Measurements from ENCODE around the gene INAFM2. TPM values are rescaled to one million over a fixed set of nuclear protein-coding genes. Genes with fewer than 3 reads are reported as not detected.

The INAFM2 gene
- total RNA-seq, 1 experiment from 2014 or later = 25.4 TPM

DNA sequence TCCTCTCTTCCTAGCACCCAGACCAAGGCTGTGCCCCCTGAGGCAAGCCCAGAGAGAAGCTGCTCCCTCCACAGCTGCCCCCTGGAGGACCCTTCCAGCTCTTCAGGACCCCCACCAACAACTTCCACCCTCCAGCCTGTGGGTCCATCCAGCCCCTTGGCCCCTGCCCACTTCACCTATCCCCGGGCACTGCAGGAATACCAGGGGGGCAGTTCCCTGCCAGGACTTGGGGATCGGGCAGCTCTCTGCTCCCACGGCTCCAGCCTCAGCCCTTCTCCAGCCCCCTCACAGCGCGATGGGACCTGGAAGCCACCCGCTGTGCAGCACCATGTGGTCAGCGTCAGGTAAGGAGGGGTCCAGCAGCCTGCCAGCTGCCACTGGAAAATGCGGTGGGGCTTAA is 40.1 kb downstream of the INAFM2 start:
- WGBS (ENCODE audit: extremely low coverage, insufficient read length, low lambda C conversion rate) = no CpG with 5 or more reads among the region's 8 CpGs

More for the DNA sequence above, 40.1 kb downstream of the INAFM2 start:
- no peak overlapping the region for H3K4me3 Mint-ChIP-seq
- Histone ChIP-seq H4K91ac (ENCODE audit: insufficient read length, low read depth, low read length) (no peak overlapping the region), H3K79me2 (ENCODE audit: insufficient read depth, low read length) (no peaks in the 10 kb centered on the region), H3K79me1 (ENCODE audit: insufficient read depth, low read depth, low read length, poor library complexity, severe bottlenecking) (no peaks in the 10 kb centered on the region), H3K23ac (ENCODE audit: insufficient read length, low read depth, low read length) (no peak overlapping the region), H2BK120ac (ENCODE audit: low read depth, low read length, poor library complexity, severe bottlenecking) (no peak overlapping the region), H4K8ac (replicated peaks; ENCODE audit: insufficient read length, low read depth, low read length) (no peak overlapping the region), H3K18ac (ENCODE audit: insufficient read length, low read depth, low read length) (no peak overlapping the region), H2AK5ac (ENCODE audit: insufficient read length, low read length) (no peak overlapping the region), H3K4me2 (ENCODE audit: insufficient read depth, insufficient read length, low read length) (no peak overlapping the region), H2BK20ac (ENCODE audit: low read depth, low read length, poor library complexity, severe bottlenecking) (no peak overlapping the region), H2BK5ac (ENCODE audit: insufficient read length, low read length) (no peak overlapping the region), H2BK15ac (ENCODE audit: low read depth, low read length) (no peak overlapping the region), H3K23me2 (ENCODE audit: insufficient read length, low read depth, low read length, poor library complexity, severe bottlenecking) (no peaks in the 10 kb centered on the region), H3K9ac (ENCODE audit: extremely low read depth, insufficient read length, low read length) (no peak overlapping the region), H3K14ac (ENCODE audit: insufficient read depth, low read length) (no peak overlapping the region; the same call in 1 of the 2 replicates), H2AFZ (ENCODE audit: low read length) (no peak overlapping the region), H3K9me3 (ENCODE audit: control insufficient read depth, low read depth, low read length) (no peaks in the 10 kb centered on the region), H3K4ac (ENCODE audit: low read depth, low read length) (no peak overlapping the region), H3K27ac (ENCODE audit: insufficient read length, low read depth, low read length) (no peak overlapping the region), H3K56ac (ENCODE audit: insufficient read length, low read depth, low read length) (no peak overlapping the region), H3T11ph (ENCODE audit: low read length) (no peak overlapping the region), H4K5ac (ENCODE audit: insufficient read length, low read depth, low read length) (no peak overlapping the region), H3K27me3 (ENCODE audit: insufficient read depth, low read length) (peaks cover 3% of the 10 kb centered on the region), H4K20me1 (ENCODE audit: control insufficient read depth, insufficient read depth, insufficient read length) (no peaks in the 10 kb centered on the region), H3K4me1 (ENCODE audit: insufficient read depth, low read length) (no peaks in the 10 kb centered on the region; the same call in 1 of the 2 replicates), H2BK12ac (ENCODE audit: insufficient read length, low read depth, low read length) (no peak overlapping the region)
- TF ChIP-seq, protein P1, sequence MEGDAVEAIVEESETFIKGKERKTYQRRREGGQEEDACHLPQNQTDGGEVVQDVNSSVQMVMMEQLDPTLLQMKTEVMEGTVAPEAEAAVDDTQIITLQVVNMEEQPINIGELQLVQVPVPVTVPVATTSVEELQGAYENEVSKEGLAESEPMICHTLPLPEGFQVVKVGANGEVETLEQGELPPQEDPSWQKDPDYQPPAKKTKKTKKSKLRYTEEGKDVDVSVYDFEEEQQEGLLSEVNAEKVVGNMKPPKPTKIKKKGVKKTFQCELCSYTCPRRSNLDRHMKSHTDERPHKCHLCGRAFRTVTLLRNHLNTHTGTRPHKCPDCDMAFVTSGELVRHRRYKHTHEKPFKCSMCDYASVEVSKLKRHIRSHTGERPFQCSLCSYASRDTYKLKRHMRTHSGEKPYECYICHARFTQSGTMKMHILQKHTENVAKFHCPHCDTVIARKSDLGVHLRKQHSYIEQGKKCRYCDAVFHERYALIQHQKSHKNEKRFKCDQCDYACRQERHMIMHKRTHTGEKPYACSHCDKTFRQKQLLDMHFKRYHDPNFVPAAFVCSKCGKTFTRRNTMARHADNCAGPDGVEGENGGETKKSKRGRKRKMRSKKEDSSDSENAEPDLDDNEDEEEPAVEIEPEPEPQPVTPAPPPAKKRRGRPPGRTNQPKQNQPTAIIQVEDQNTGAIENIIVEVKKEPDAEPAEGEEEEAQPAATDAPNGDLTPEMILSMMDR (conservative IDR thresholded peaks at IDR 0.05) = no peak
- H3K36me3 Mint-ChIP-seq (ENCODE audit: insufficient read depth in 1 of 3, low read depth in 3 of 3) = no peaks in the 10 kb centered on the region; a peak in 1 of 7 replicates
- DNase-seq = no peak
- peaks cover 9 to 20% of the 10 kb centered on the region in 2 experiments for H3K4me1 Mint-ChIP-seq
- peaks cover 64% of the 10 kb centered on the region for H3K27me3 Mint-ChIP-seq (ENCODE audit: low read depth)
- no peak overlapping the region for H3K27ac Mint-ChIP-seq
- H3K9me3 Mint-ChIP-seq = no peaks in the 10 kb centered on the region
